Measurements from ENCODE around the gene VPS25.

The VPS25 gene

DNA sequence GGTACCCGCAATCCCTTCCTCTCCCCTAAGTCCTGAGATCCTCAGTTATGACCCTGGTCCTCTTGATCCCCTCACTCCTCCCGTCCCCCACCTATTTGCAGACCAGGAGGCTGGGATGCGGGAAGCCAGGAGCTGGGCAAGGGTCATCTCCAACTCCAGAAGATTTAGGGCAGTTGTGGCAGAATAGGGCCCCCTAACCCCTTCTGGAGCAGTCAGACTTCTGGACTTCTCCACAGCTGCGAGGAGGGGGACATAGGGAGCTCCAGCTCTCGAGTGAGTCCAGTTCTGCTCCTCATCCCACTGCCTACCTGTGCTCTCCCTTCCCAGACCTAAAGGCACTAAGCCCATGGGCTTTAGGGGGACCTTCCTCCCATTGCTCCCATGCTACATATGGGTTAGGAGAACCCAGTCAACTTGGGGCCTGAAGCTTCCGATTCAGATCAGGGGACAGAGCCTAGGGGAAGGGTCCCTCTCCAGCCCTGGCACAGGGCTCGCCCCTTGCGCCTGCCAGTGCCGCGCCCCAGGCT lies 8.5 kb downstream of the VPS25 start:
- no peak overlapping the region for H3K4me3 Mint-ChIP-seq
- H3K4me1 Mint-ChIP-seq, result peaks cover 35% of the 10 kb centered on the region
- peaks cover 9% of the 10 kb centered on the region for H3K36me3 Mint-ChIP-seq
- H3K27ac Mint-ChIP-seq, result no peak overlapping the region
- no peaks in the 10 kb centered on the region for H3K9me3 Mint-ChIP-seq
- peaks cover 43% of the 10 kb centered on the region for H3K27me3 Mint-ChIP-seq

- H3K4me3 Mint-ChIP-seq, result no peak overlapping the region
- no peak overlapping the region for H3K27ac Mint-ChIP-seq
- H3K27me3 Mint-ChIP-seq, result peaks cover 46% of the 10 kb centered on the region
- peaks cover 9% of the 10 kb centered on the region for H3K36me3 Mint-ChIP-seq
- peaks cover 35% of the 10 kb centered on the region for H3K4me1 Mint-ChIP-seq
- no peaks in the 10 kb centered on the region for H3K9me3 Mint-ChIP-seq
Observed at GRCh38 chr17:42782166-42783061, 9.2 kb downstream of the VPS25 start.

- no peaks in the 10 kb centered on the region for H3K9me3 Mint-ChIP-seq
- H3K4me3 Mint-ChIP-seq, result no peak overlapping the region
- H3K27ac Mint-ChIP-seq, result no peak overlapping the region
- H3K4me1 Mint-ChIP-seq, result peaks cover 35% of the 10 kb centered on the region
- peaks cover 48% of the 10 kb centered on the region for H3K27me3 Mint-ChIP-seq
- peaks cover 5% of the 10 kb centered on the region for H3K36me3 Mint-ChIP-seq
Observed at GRCh38 chr17:42783062-42783790, 10.0 kb downstream of the VPS25 start.

GRCh38 chr17:42783791-42784138 lies 10.5 kb downstream of the VPS25 start:
- Mint-ChIP-seq H3K9me3 (no peaks in the 10 kb centered on the region), H3K4me3 (no peak overlapping the region), H3K36me3 (peaks cover 5% of the 10 kb centered on the region), H3K4me1 (peaks cover 35% of the 10 kb centered on the region), H3K27ac (no peak overlapping the region), H3K27me3 (peaks cover 48% of the 10 kb centered on the region)

DNA sequence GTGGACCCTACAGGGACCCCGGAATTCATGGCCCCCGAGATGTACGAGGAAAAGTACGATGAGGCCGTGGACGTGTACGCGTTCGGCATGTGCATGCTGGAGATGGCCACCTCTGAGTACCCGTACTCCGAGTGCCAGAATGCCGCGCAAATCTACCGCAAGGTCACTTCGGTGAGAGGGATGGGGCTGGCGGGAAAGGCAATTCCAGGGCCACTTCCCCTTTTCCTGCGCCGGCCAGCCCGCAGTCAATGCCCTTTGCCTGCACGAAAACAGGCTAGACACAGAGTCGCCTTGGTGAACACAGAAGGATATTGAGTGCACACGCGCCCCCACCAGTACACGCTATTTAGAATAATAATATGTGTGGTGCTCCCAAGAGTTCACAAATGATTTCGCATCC lies 11.2 kb downstream of the VPS25 start:
- peaks cover 2% of the 10 kb centered on the region for H3K36me3 Mint-ChIP-seq
- H3K9me3 Mint-ChIP-seq, result no peaks in the 10 kb centered on the region
- H3K4me3 Mint-ChIP-seq, result peak overlapping the region; percentile 26
- no peak overlapping the region for H3K27ac Mint-ChIP-seq
- peaks cover 47% of the 10 kb centered on the region for H3K27me3 Mint-ChIP-seq
- H3K4me1 Mint-ChIP-seq, result peaks cover 34% of the 10 kb centered on the region

- Mint-ChIP-seq H3K4me1 (peaks cover 30% of the 10 kb centered on the region), H3K9me3 (no peaks in the 10 kb centered on the region), H3K4me3 (peak overlapping the region; percentile 26)
Observed at GRCh38 chr17:42784811-42785592, 11.8 kb downstream of the VPS25 start.

DNA sequence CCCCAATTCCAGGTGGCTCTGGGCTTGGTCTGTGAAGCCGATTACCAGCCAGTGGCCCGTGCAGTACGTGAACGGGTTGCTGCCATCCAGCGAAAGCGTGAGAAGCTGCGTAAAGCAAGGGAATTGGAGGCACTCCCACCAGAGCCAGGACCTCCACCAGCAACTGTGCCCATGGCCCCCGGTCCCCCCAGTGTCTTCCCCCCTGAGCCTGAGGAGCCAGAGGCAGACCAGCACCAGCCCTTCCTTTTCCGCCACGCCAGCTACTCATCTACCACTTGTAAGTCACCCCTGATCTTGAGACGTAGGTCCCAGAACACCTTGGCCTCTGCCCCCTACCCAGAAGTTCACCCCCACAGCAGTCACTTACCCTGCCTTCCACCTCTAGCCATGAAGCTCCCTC lies 14.0 kb downstream of the VPS25 start:
- Mint-ChIP-seq H3K4me1 (peaks cover 30% of the 10 kb centered on the region), H3K27ac (no peak overlapping the region), H3K4me3 (no peak overlapping the region), H3K36me3 (no peaks in the 10 kb centered on the region), H3K9me3 (no peaks in the 10 kb centered on the region), H3K27me3 (peaks cover 36% of the 10 kb centered on the region)

More at GRCh38 chr17:42784811-42785592, 11.8 kb downstream of the VPS25 start:
- H3K36me3 Mint-ChIP-seq, result no peaks in the 10 kb centered on the region
- H3K27me3 Mint-ChIP-seq, result peaks cover 45% of the 10 kb centered on the region
- no peak overlapping the region for H3K27ac Mint-ChIP-seq

DNA sequence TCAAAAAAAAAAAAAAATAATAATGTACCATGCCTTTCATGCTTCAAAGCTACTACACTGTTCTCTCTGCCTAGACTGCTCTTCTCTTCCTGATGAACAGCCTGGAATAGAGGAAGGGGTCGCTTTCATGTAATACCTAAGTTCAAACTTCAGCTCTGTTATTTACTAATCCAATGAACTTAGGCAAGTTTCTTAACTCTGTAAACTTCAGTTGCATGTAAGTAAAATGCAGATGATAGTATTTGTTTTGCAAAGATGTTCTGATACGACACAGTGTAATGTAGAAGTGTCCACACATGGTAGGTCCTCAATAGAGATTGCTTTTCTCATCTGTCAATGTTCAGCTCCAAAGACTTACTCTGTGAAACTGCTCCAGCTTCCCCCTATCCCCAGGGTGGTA lies 18.7 kb downstream of the VPS25 start:
- Mint-ChIP-seq H3K27ac (no peak overlapping the region), H3K4me3 (no peak overlapping the region), H3K36me3 (peaks cover 5% of the 10 kb centered on the region), H3K4me1 (peaks cover 10% of the 10 kb centered on the region), H3K9me3 (no peaks in the 10 kb centered on the region), H3K27me3 (peaks cover 3% of the 10 kb centered on the region)

DNA sequence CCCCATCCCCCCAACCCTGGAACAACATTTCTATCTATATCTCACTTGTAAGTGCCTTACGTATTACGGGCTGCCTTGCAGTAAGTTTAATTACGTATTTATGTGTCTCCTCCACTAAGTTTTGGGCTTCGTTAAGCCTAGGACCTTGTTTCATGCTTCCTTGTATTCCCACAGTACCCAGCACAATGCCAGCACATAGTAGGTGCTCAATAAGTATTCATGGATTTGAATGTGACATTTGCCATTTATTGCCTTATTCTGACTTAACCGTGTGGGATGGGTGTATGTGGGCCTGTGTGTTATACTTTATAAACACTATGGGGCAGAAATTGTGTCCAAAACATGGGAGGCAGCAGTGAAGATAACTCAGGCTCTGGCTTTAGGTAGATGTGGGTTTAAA lies 19.3 kb downstream of the VPS25 start:
- H3K9me3 Mint-ChIP-seq, result no peaks in the 10 kb centered on the region
- H3K4me3 Mint-ChIP-seq, result no peak overlapping the region
- peaks cover 2% of the 10 kb centered on the region for H3K27me3 Mint-ChIP-seq
- no peak overlapping the region for H3K27ac Mint-ChIP-seq
- H3K4me1 Mint-ChIP-seq, result peaks cover 16% of the 10 kb centered on the region
- peaks cover 5% of the 10 kb centered on the region for H3K36me3 Mint-ChIP-seq

GRCh38 chr17:42795061-42795460 lies 21.8 kb downstream of the VPS25 start:
- H3K4me1 Mint-ChIP-seq, result peaks cover 28% of the 10 kb centered on the region
- H3K36me3 Mint-ChIP-seq, result peaks cover 8% of the 10 kb centered on the region
- no peaks in the 10 kb centered on the region for H3K9me3 Mint-ChIP-seq
- no peak overlapping the region for H3K4me3 Mint-ChIP-seq
- no peaks in the 10 kb centered on the region for H3K27me3 Mint-ChIP-seq
- no peak overlapping the region for H3K27ac Mint-ChIP-seq

- H3K9me3 Mint-ChIP-seq, result no peaks in the 10 kb centered on the region
- no peak overlapping the region for H3K4me3 Mint-ChIP-seq
- peaks cover 28% of the 10 kb centered on the region for H3K4me1 Mint-ChIP-seq
- H3K27ac Mint-ChIP-seq, result no peak overlapping the region
- no peaks in the 10 kb centered on the region for H3K27me3 Mint-ChIP-seq
- peaks cover 8% of the 10 kb centered on the region for H3K36me3 Mint-ChIP-seq
Observed at GRCh38 chr17:42795465-42795864, 22.2 kb downstream of the VPS25 start.

- no peak overlapping the region for H3K27ac Mint-ChIP-seq
- H3K36me3 Mint-ChIP-seq, result peaks cover 8% of the 10 kb centered on the region
- peak overlapping the region; percentile 67 for H3K4me3 Mint-ChIP-seq
- H3K4me1 Mint-ChIP-seq, result peaks cover 28% of the 10 kb centered on the region
- H3K27me3 Mint-ChIP-seq, result no peaks in the 10 kb centered on the region
- H3K9me3 Mint-ChIP-seq, result no peaks in the 10 kb centered on the region
Observed at GRCh38 chr17:42796066-42796758, 23.0 kb downstream of the VPS25 start.

DNA sequence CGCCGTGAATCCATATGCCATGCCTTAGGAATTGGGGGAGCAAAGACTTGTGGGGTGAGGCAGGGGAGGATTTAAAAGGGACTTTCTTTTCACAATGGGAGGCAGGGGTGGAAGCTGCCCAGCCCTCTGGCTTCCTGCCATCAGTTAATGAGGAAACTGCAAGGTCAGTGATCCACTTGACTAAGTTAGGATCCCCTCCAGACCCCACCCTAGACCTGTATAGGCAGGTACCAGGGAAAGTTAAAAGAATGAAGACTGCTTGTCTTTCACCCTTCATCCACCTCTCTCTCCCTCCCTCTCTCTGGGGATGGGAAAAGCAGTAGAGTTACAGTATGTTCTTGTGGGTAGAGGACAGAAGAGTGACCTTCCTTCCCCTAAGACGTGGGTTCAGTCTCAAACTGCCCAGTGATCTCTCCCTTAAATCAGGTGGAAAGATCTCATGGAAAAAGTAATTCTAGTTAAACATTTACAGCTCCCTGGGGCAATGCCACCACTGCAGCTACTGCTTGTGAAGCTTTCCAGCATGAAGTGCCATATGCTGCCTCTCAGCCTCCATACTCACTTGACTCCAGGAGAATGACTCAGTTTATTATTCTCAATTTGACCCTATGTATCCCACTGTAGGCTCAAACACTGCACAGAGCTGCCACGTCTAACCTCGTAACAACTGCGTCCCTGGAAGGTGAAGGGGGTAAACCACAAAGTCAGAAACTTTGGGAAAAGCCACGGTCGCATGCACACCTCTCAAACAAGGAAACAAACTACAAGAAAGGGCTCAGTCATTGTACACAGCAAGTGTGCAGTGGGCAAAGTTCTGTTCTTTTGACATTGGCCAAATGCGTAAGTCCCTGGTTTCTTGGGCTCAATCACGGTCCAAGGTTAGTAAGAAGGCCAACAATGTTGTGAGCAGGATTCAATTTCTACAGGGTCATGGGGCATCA lies 24.1 kb downstream of the VPS25 start:
- no peak overlapping the region for H3K27ac Mint-ChIP-seq
- peaks cover 8% of the 10 kb centered on the region for H3K36me3 Mint-ChIP-seq
- no peaks in the 10 kb centered on the region for H3K9me3 Mint-ChIP-seq
- H3K27me3 Mint-ChIP-seq, result no peaks in the 10 kb centered on the region
- H3K4me1 Mint-ChIP-seq, result peaks cover 28% of the 10 kb centered on the region
- peak overlapping the region; percentile 96 for H3K4me3 Mint-ChIP-seq

DNA sequence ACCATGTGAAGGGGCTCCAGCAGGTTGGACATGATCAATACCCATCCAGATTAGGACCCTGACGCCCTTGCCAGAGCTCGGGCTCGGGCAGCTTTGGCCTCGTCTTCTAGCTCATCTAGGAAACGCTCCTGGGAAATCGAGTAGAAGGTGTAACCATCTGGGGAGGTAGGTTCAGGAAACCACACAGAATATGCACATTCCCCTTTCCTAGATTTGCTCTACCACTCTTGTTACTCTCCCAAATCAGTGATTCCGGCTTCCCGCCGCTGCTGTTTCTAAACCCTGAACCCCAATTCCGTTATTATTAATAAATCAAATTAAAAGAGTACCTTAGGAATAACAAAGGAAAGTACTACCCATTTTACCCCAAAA lies 24.7 kb downstream of the VPS25 start:
- Mint-ChIP-seq H3K36me3 (peaks cover 8% of the 10 kb centered on the region), H3K4me1 (peaks cover 28% of the 10 kb centered on the region), H3K27ac (peak overlapping the region; percentile 80), H3K9me3 (no peaks in the 10 kb centered on the region), H3K27me3 (no peaks in the 10 kb centered on the region), H3K4me3 (peak overlapping the region; percentile 96)
